A549 treated with dexamethasone at 1 μM for 4 hours (cell line): ENCODE results near the gene OSBPL9. TPM values are rescaled to one million over a fixed set of nuclear protein-coding genes. Genes with fewer than 3 reads are reported as not detected.

Source experiments
- total RNA-seq: library from RNA; stranded (reverse); fragments of 200-300 nt; extraction: Qiagen RNA extraction; gene quantifications from 5 replicates; pipeline ENCODE4 v1.2.3, GENCODE V29; 2022

OSBPL9 gene
- total RNA-seq: 38.0 to 48.5 TPM (median 43.0 TPM) in 5 replicates

GRCh38 chr1:51616903-51617708, at the start of gene OSBPL9:
TSS of gene OSBPL9 (plus strand) at chr1:51617092. CDS start at chr1:51617111, 19 bp downstream.

Other genes with a start within 250 kb of the OSBPL9 start
- 10.5 to 15.3 TPM (median 13.6 TPM) in 5 replicates for gene EPS15, start 97.8 kb upstream of the OSBPL9 start, total RNA-seq